Activated T-helper 1 cell treated with Interleukin-2 at 50 U/mL for 16 hours (primary cell): Measurements from ENCODE around the gene FAF2.
"Not testable (repeated sequence)": the region's sequence is repeated elsewhere in the genome, so short reads cannot be mapped to it uniquely, and the experiment has no call there.

Experiments used
- DNase-seq: peaks from one replicate; pipeline ENCODE4 v3.0.0-alpha.2; 2020; ENCODE audit warnings: low read depth

FAF2 gene

GRCh38 chr5:176458904-176459561, 10.8 kb downstream of the FAF2 start:
- no peak for DNase-seq

- DNase-seq, result no peak
These were observed 13.2 kb downstream of the FAF2 start for GRCh38 chr5:176461349-176461748.

GRCh38 chr5:176463113-176463764, 15.1 kb downstream of the FAF2 start:
- no peak for DNase-seq

- DNase-seq, result no peak
These were observed 18.2 kb downstream of the FAF2 start for GRCh38 chr5:176466245-176466871.

- no peak for DNase-seq
These were observed 21.1 kb downstream of the FAF2 start for GRCh38 chr5:176469296-176469695.

- DNase-seq, result no peak
These were observed 22.4 kb downstream of the FAF2 start for GRCh38 chr5:176470539-176470938.

GRCh38 chr5:176471098-176471497, 22.9 kb downstream of the FAF2 start:
- DNase-seq, result no peak

- DNase-seq, result no peak
These were observed 25.3 kb downstream of the FAF2 start for GRCh38 chr5:176473335-176474006.

GRCh38 chr5:176474476-176474875, 26.3 kb downstream of the FAF2 start:
- DNase-seq, result no peak

GRCh38 chr5:176481711-176482110, 33.5 kb downstream of the FAF2 start:
- no peak for DNase-seq

GRCh38 chr5:176485176-176485575, 37.0 kb downstream of the FAF2 start:
- DNase-seq, result no peak

- DNase-seq, result no peak
These were observed 38.1 kb downstream of the FAF2 start for GRCh38 chr5:176486189-176486757.

GRCh38 chr5:176487160-176487559, 39.0 kb downstream of the FAF2 start:
- DNase-seq, result not testable (repeated sequence)

GRCh38 chr5:176489077-176489476, 40.9 kb downstream of the FAF2 start:
- no peak for DNase-seq

- no peak for DNase-seq
These were observed 42.1 kb downstream of the FAF2 start for GRCh38 chr5:176490301-176490700.

GRCh38 chr5:176491101-176491502, 42.9 kb downstream of the FAF2 start:
- DNase-seq, result no peak

- DNase-seq, result no peak
These were observed 43.7 kb downstream of the FAF2 start for GRCh38 chr5:176491901-176492300.

GRCh38 chr5:176492431-176492830, 44.2 kb downstream of the FAF2 start:
- no peak for DNase-seq

- DNase-seq, result no peak
These were observed 49.7 kb downstream of the FAF2 start for GRCh38 chr5:176497852-176498251.

GRCh38 chr5:176499273-176499672, 51.1 kb downstream of the FAF2 start:
- no peak for DNase-seq

- no peak for DNase-seq
These were observed 52.3 kb downstream of the FAF2 start for GRCh38 chr5:176500511-176500910.

GRCh38 chr5:176501333-176501732, 53.1 kb downstream of the FAF2 start:
- DNase-seq, result no peak

GRCh38 chr5:176503496-176503895, 55.3 kb downstream of the FAF2 start:
- DNase-seq, result no peak
